ENCODE data around the gene PRKCA.

PRKCA gene

GRCh38 chr17:66762276-66762675 is 459.9 kb downstream of the PRKCA start:
- DNase-seq = peak in 1 of 10 donors; percentile 22
- intact Hi-C loops (cut with DNase I) = no loop called here

GRCh38 chr17:66763056-66763455 is 460.6 kb downstream of the PRKCA start:
- intact Hi-C loops (cut with DNase I) = no loop called here
- peak in 1 of 10 donors; percentile 52 for DNase-seq

GRCh38 chr17:66764506-66764905 is 462.1 kb downstream of the PRKCA start:
- DNase-seq = peak in 1 of 10 donors; percentile 72
- intact Hi-C loops (cut with DNase I) = no loop called here

- DNase-seq = no peak
- intact Hi-C loops (cut with DNase I) = no loop called here
Measured at GRCh38 chr17:66767154-66767933, 464.9 kb downstream of the PRKCA start.

GRCh38 chr17:66769911-66770310 is 467.5 kb downstream of the PRKCA start:
- DNase-seq = no peak
- intact Hi-C loops (cut with DNase I) = no loop called here

GRCh38 chr17:66772148-66772812 is 469.9 kb downstream of the PRKCA start:
- DNase-seq = no peak
- intact Hi-C loops (cut with DNase I) = no loop called here

- DNase-seq = no peak
- intact Hi-C loops (cut with DNase I) = no loop called here
Measured at GRCh38 chr17:66775271-66775670, 472.9 kb downstream of the PRKCA start.

GRCh38 chr17:66775881-66776400 is 473.5 kb downstream of the PRKCA start:
- intact Hi-C loops (cut with DNase I) = no loop called here
- no peak for DNase-seq

- no peak for DNase-seq
- intact Hi-C loops (cut with DNase I) = no loop called here
Measured at GRCh38 chr17:66776999-66777688, 474.7 kb downstream of the PRKCA start.

GRCh38 chr17:66777689-66778225 is 475.3 kb downstream of the PRKCA start:
- DNase-seq = peak in 5 of 10 donors; percentile 27 to 83 (median 48)
- intact Hi-C loops (cut with DNase I) = no loop called here

- DNase-seq = no peak
- intact Hi-C loops (cut with DNase I) = no loop called here
Measured at GRCh38 chr17:66778531-66779236, 476.3 kb downstream of the PRKCA start.

- intact Hi-C loops (cut with DNase I) = no loop called here
- DNase-seq = no peak
Measured at GRCh38 chr17:66779237-66779606, 476.8 kb downstream of the PRKCA start.

- no peak for DNase-seq
- intact Hi-C loops (cut with DNase I) = no loop called here
Measured at GRCh38 chr17:66781135-66781534, 478.7 kb downstream of the PRKCA start.

- DNase-seq = no peak
- intact Hi-C loops (cut with DNase I) = no loop called here
Measured at GRCh38 chr17:66782851-66783250, 480.4 kb downstream of the PRKCA start.

- intact Hi-C loops (cut with DNase I) = no loop called here
- no peak for DNase-seq
Measured at GRCh38 chr17:66783656-66784381, 481.4 kb downstream of the PRKCA start.

GRCh38 chr17:66784621-66785364 is 482.4 kb downstream of the PRKCA start:
- intact Hi-C loops (cut with DNase I) = no loop called here
- DNase-seq = peak in 1 of 10 donors; percentile 77

GRCh38 chr17:66786107-66786506 is 483.7 kb downstream of the PRKCA start:
- intact Hi-C loops (cut with DNase I) = no loop called here
- no peak for DNase-seq

GRCh38 chr17:66787914-66788313 is 485.5 kb downstream of the PRKCA start:
- intact Hi-C loops (cut with DNase I) = no loop called here
- no peak for DNase-seq

GRCh38 chr17:66789093-66789492 is 486.7 kb downstream of the PRKCA start:
- DNase-seq = peak in 1 of 10 donors; percentile 87
- intact Hi-C loops (cut with DNase I) = no loop called here
